CD14-positive monocyte (primary cell): Measurements from ENCODE around the gene GRIK4. TPM values are rescaled to one million over a fixed set of nuclear protein-coding genes. Genes with fewer than 3 reads are reported as not detected.
A peak's percentile ranks its signal among the peaks of the same experiment; 100 is the strongest.

Experiments
- DNase-seq, 3 donors: peaks; one replicate each; pipeline ENCODE4 v3.0.0-alpha.2; 2011 to 2022
- H2AFZ ChIP-seq: 2 replicates; pipeline ENCODE4 v1.6.0; 2012; ENCODE audit warnings: mild to moderate bottlenecking, low read depth, low read length, inconsistent platforms; ENCODE audit not compliant: insufficient read depth, poor library complexity, severe bottlenecking
- H3K27ac ChIP-seq, 2 donors: 1 replicate in 1 of 2; 2 replicates in 1 of 2; pipeline ENCODE4 v1.5.1; 2012 to 2013; ENCODE audit warnings: low read length in 2 of 2, control low read depth in 1 of 2, inconsistent platforms in 1 of 2, low read depth in 1 of 2, mild to moderate bottlenecking in 1 of 2
- H3K27me3 ChIP-seq, 2 donors: one replicate each; pipeline versions ENCODE4 v1.6.0 to v1.6.1; 2011 to 2013; ENCODE audit warnings: low read length in 2 of 2; ENCODE audit not compliant: control insufficient read depth in 2 of 2, insufficient read depth in 2 of 2
- H3K36me3 ChIP-seq, 2 donors: replicated peaks in 1 of 2; 1 replicate in 1 of 2; 2 replicates in 1 of 2; pipeline versions ENCODE4 v1.5.1 to v1.6.1; 2012 to 2013; ENCODE audit warnings: low read length in 2 of 2, control low read depth in 1 of 2, inconsistent platforms in 1 of 2, mild to moderate bottlenecking in 1 of 2; ENCODE audit not compliant: insufficient read depth in 2 of 2, control insufficient read depth in 1 of 2
- H3K4me1 ChIP-seq, 2 donors: 1 replicate in 1 of 2; 2 replicates in 1 of 2; pipeline versions ENCODE4 v1.5.1 to v1.6.1; 2012 to 2013; ENCODE audit warnings: low read length in 2 of 2, control low read depth in 1 of 2, inconsistent platforms in 1 of 2, mild to moderate bottlenecking in 1 of 2, moderate library complexity in 1 of 2; ENCODE audit not compliant: insufficient read depth in 2 of 2, control insufficient read depth in 1 of 2
- H3K4me2 ChIP-seq: replicated peaks from 2 replicates; pipeline ENCODE3; 2012; ENCODE audit warnings: low read length, moderate library complexity, mild to moderate bottlenecking; ENCODE audit not compliant: poor library complexity, severe bottlenecking; ENCODE audit errors: extremely low read depth
- H3K4me3 ChIP-seq, 3 experiments: fragments of 200-600 bp in 1 of 3; sonication (generic) in 1 of 3; replicated peaks in 1 of 3; 1 replicate in 2 of 3; 2 replicates in 1 of 3; pipeline ENCODE4 v1.5.1; 2011 to 2013; ENCODE audit warnings: low read length in 3 of 3, mild to moderate bottlenecking in 3 of 3, control low read depth in 2 of 3, low read depth in 2 of 3, inconsistent platforms in 1 of 3, moderate library complexity in 1 of 3
- H3K79me2 ChIP-seq: 2 replicates; pipeline ENCODE4 v1.6.0; 2012; ENCODE audit warnings: mild to moderate bottlenecking, control low read depth, inconsistent platforms, low read length, moderate library complexity; ENCODE audit not compliant: insufficient read depth
- H3K9ac ChIP-seq: 2 replicates; pipeline ENCODE4 v1.6.0; 2017; ENCODE audit warnings: low read length, mild to moderate bottlenecking; ENCODE audit not compliant: insufficient read depth, poor library complexity, severe bottlenecking
- H3K9me3 ChIP-seq, 2 donors: replicated peaks in 1 of 2; 1 replicate in 1 of 2; 2 replicates in 1 of 2; pipeline versions ENCODE4 v1.5.1 to v1.6.1; 2012 to 2013; ENCODE audit warnings: low read length in 2 of 2, control low read depth in 1 of 2; ENCODE audit not compliant: control insufficient read depth in 1 of 2, insufficient read depth in 1 of 2
- H4K20me1 ChIP-seq: 2 replicates; pipeline ENCODE4 v1.6.0; 2012; ENCODE audit warnings: mild to moderate bottlenecking, low read length, control low read depth, moderate library complexity; ENCODE audit not compliant: insufficient read depth
- H3K27ac Mint-ChIP-seq, 7 donors: one replicate each; pipeline ENCODE4 v1.8.0; 2020; ENCODE audit warnings: mild to moderate bottlenecking in 7 of 7, mixed read lengths in 7 of 7, moderate library complexity in 6 of 7, inconsistent platforms in 2 of 7
- H3K27me3 Mint-ChIP-seq, 3 donors: one replicate each; pipeline ENCODE4 v1.8.0; 2021 to 2022; ENCODE audit warnings: low read depth in 3 of 3, mild to moderate bottlenecking in 3 of 3, mixed read lengths in 3 of 3, moderate library complexity in 3 of 3, inconsistent platforms in 1 of 3
- H3K36me3 Mint-ChIP-seq, 2 donors: one replicate each; pipeline ENCODE4 v1.8.0; 2020; ENCODE audit warnings: mixed read lengths in 2 of 2, inconsistent platforms in 1 of 2, mild to moderate bottlenecking in 1 of 2
- H3K4me1 Mint-ChIP-seq: one replicate; pipeline ENCODE4 v1.8.0; 2020; ENCODE audit warnings: mild to moderate bottlenecking, mixed read lengths
- H3K4me3 Mint-ChIP-seq, 2 donors: one replicate each; pipeline ENCODE4 v1.8.0; 2020; ENCODE audit warnings: mild to moderate bottlenecking in 2 of 2, mixed read lengths in 2 of 2, moderate library complexity in 1 of 2
- H3K9me3 Mint-ChIP-seq, 7 donors: one replicate each; pipeline ENCODE4 v1.8.0; 2020 to 2022; ENCODE audit warnings: mixed read lengths in 7 of 7, mild to moderate bottlenecking in 6 of 7, moderate library complexity in 6 of 7, inconsistent platforms in 2 of 7
- WGBS: methylation state at CpG from one replicate; pipeline ENCODE4 v1.1.5; 2013; ENCODE audit warnings: missing lambda C conversion rate; ENCODE audit not compliant: insufficient coverage; 5-methylcytosine and 5-hydroxymethylcytosine counted together
- intact Hi-C, 2 donors: fragments of 100-400 bp; cut with micrococcal nuclease; formaldehyde crosslinking; loops; one replicate each; pipeline versions ENCODE4 v1.15.0 to v1.15.1; 2023
- polyA plus RNA-seq, 3 donors: library from polyadenylated mRNA; depleted of rRNA in 1 of 3; unstranded in 2 of 3; stranded (reverse) in 1 of 3; fragments of 300-500 nt in 2 of 3; fragments of >200 nt in 1 of 3; fragmentation: Illumina TruSeq in 2 of 3; gene quantifications; 1 replicate in 2 of 3; 2 replicates in 1 of 3; pipeline ENCODE4 v1.2.3, GENCODE V29; 2012 to 2021
- TF ChIP-seq, protein P1 (sequence below): fragments of 200-600 bp; IDR thresholded peaks from one replicate; pipeline ENCODE4 v1.8.0; 2022; ENCODE audit warnings: antibody characterized with exemption, mild to moderate bottlenecking

Gene GRIK4
- polyA plus RNA-seq, 3 donors = not detected

DNA sequence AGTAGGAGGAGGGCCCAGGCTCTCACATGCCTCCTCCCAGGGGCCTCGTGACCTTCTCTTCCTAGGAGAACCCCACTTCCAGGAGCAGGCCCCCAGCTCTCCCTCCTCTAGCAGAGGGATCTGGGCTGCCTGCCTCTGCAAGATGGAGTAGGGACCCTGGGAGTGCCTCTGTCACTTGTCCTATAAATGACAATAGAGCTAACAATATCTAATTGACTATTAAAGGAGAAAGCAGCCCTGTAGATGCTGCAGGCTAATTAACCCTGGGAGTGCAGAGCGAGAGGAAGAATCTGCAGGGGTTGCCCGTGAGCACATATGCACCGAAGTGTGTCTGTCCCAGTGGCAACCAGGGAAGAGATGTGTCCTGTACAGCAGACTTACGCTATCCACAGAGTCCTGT is 184.4 kb downstream of the GRIK4 start:
- no peaks in the 10 kb centered on the region for H3K9me3 Mint-ChIP-seq
- peak overlapping the region in 1 of 7 donors; percentile 37 for H3K27ac Mint-ChIP-seq
- no peaks in the 10 kb centered on the region for H3K4me1 ChIP-seq
- H3K79me2 ChIP-seq = no peaks in the 10 kb centered on the region
- intact Hi-C loops = no loop called here
- no peaks in the 10 kb centered on the region for H3K4me1 Mint-ChIP-seq
- no peaks in the 10 kb centered on the region for H4K20me1 ChIP-seq
- no peak overlapping the region for H3K9ac ChIP-seq
- H3K4me3 Mint-ChIP-seq = no peak overlapping the region
- H3K27ac ChIP-seq = no peak overlapping the region
- H3K4me3 ChIP-seq = no peak overlapping the region
- DNase-seq = no peak
- no peaks in the 10 kb centered on the region for H3K36me3 ChIP-seq
- no peak overlapping the region for H2AFZ ChIP-seq
- TF ChIP-seq, protein P1, sequence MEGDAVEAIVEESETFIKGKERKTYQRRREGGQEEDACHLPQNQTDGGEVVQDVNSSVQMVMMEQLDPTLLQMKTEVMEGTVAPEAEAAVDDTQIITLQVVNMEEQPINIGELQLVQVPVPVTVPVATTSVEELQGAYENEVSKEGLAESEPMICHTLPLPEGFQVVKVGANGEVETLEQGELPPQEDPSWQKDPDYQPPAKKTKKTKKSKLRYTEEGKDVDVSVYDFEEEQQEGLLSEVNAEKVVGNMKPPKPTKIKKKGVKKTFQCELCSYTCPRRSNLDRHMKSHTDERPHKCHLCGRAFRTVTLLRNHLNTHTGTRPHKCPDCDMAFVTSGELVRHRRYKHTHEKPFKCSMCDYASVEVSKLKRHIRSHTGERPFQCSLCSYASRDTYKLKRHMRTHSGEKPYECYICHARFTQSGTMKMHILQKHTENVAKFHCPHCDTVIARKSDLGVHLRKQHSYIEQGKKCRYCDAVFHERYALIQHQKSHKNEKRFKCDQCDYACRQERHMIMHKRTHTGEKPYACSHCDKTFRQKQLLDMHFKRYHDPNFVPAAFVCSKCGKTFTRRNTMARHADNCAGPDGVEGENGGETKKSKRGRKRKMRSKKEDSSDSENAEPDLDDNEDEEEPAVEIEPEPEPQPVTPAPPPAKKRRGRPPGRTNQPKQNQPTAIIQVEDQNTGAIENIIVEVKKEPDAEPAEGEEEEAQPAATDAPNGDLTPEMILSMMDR = no peak
- peaks cover 18 to 31% (median 18%) of the 10 kb centered on the region in 3 donors for H3K27me3 Mint-ChIP-seq
- no peaks in the 10 kb centered on the region for H3K9me3 ChIP-seq
- H3K36me3 Mint-ChIP-seq = no peaks in the 10 kb centered on the region
- 96% methylated on average over 4 of the region's 5 CpGs for WGBS
- H3K4me2 ChIP-seq = no peak overlapping the region
- H3K27me3 ChIP-seq = peaks cover 0 to 11% of the 10 kb centered on the region in 2 donors

DNA sequence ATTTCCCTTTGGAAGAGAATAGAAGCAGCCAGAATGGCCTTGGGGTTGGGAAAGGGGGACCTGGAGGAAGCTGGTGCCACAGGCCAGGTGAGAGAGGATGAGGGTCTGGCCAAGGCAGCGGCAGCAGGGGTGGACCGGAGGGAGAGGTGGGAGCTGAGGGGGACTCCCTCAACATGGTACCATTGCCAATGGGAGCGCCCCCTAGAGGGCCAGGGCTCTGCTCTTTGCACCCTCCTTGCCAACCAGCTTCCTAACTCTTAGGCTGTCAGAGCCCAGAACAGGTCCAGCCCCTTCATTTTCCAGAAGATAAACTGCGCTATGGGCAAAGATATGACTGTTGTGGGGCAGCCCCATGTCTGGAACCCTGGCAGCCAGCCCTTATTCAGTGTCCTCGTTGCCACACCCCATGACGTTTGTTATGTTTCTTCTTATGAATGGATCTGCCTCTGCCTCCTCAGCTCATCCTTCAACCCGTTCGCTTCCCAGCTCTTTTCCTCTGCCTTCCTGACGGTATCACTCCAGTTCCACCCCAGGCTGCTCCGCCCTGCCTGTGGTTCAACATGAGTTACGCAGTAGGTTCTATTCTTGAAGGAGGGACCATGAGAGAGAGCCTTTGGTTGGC is 185.2 kb downstream of the GRIK4 start:
- H3K4me1 ChIP-seq = no peaks in the 10 kb centered on the region
- no peak overlapping the region for H3K4me2 ChIP-seq
- TF ChIP-seq, protein P1 = no peak
- H3K36me3 ChIP-seq = no peaks in the 10 kb centered on the region
- H3K79me2 ChIP-seq = no peaks in the 10 kb centered on the region
- peak overlapping the region in 1 of 7 donors; percentile 36 for H3K27ac Mint-ChIP-seq
- H3K4me1 Mint-ChIP-seq = no peaks in the 10 kb centered on the region
- no peaks in the 10 kb centered on the region for H3K9me3 ChIP-seq
- no peaks in the 10 kb centered on the region for H4K20me1 ChIP-seq
- WGBS = 84% methylated on average over 4 of the region's 11 CpGs
- intact Hi-C loops = no loop called here
- no peaks in the 10 kb centered on the region for H3K9me3 Mint-ChIP-seq
- H3K36me3 Mint-ChIP-seq = no peaks in the 10 kb centered on the region
- peaks cover 0 to 7% of the 10 kb centered on the region in 2 donors for H3K27me3 ChIP-seq
- peaks cover 14 to 27% (median 18%) of the 10 kb centered on the region in 3 donors for H3K27me3 Mint-ChIP-seq
- H3K27ac ChIP-seq = no peak overlapping the region
- no peak overlapping the region for H2AFZ ChIP-seq
- no peak overlapping the region for H3K9ac ChIP-seq
- H3K4me3 Mint-ChIP-seq = no peak overlapping the region
- DNase-seq = no peak
- no peak overlapping the region for H3K4me3 ChIP-seq
